ENCODE data around the gene TMCO2. TPM values are rescaled to one million over a fixed set of nuclear protein-coding genes. Genes with fewer than 3 reads are reported as not detected.

The TMCO2 gene
- total and polyA plus RNA-seq, 8 donors = not detected

- H3K27me3 ChIP-seq = no peaks in the 10 kb centered on the region
- H3K27ac ChIP-seq = no peak overlapping the region
- no peaks in the 10 kb centered on the region for H3K36me3 ChIP-seq
- TF ChIP-seq POLR2AphosphoS5 (IDR thresholded peaks at IDR 0.05) (no peak), EP300 (IDR thresholded peaks at IDR 0.05) (no peak), CTCF (IDR thresholded peaks at IDR 0.05) (no peak), POLR2A (IDR thresholded peaks at IDR 0.05) (no peak)
- WGBS, 5 donors = 75 to 82% (median 82%) methylated on average over 4 of the region's 4 CpGs
- peaks cover 6 to 18% (median 11%) of the 10 kb centered on the region in 4 donors for H3K4me1 ChIP-seq
- H3K4me3 ChIP-seq = no peak overlapping the region
- intact Hi-C loops (cut with DNase I; ENCODE audit: low total_unique reads) = no loop called here
- H3K9me3 ChIP-seq = no peaks in the 10 kb centered on the region
- DNase-seq = no peak
Measured at GRCh38 chr1:40251456-40251855, 3.7 kb downstream of the TMCO2 start.

GRCh38 chr1:40252601-40253000 lies 4.9 kb downstream of the TMCO2 start:
- Histone ChIP-seq H3K4me1 (peaks cover 12 to 23% (median 17%) of the 10 kb centered on the region in 4 donors), H3K27ac (no peak overlapping the region), H3K36me3 (no peaks in the 10 kb centered on the region), H3K9me3 (no peaks in the 10 kb centered on the region), H3K4me3 (no peak overlapping the region), H3K27me3 (no peaks in the 10 kb centered on the region)
- no peak for DNase-seq
- WGBS, 5 donors = 75 to 96% (median 90%) methylated on average over 2 of the region's 2 CpGs
- intact Hi-C loops (cut with DNase I; ENCODE audit: low total_unique reads) = no loop called here
- TF ChIP-seq EP300 (IDR thresholded peaks at IDR 0.05) = no peak
- no peak for TF ChIP-seq CTCF (IDR thresholded peaks at IDR 0.05)
- no peak for TF ChIP-seq POLR2AphosphoS5 (IDR thresholded peaks at IDR 0.05)
- TF ChIP-seq POLR2A (IDR thresholded peaks at IDR 0.05) = no peak

- Histone ChIP-seq H3K27ac (no peak overlapping the region), H3K36me3 (peaks cover 0 to 2% (median 2%) of the 10 kb centered on the region in 4 donors), H3K4me1 (peaks cover 18 to 41% (median 33%) of the 10 kb centered on the region in 4 donors), H3K27me3 (no peaks in the 10 kb centered on the region), H3K9me3 (no peaks in the 10 kb centered on the region), H3K4me3 (no peak overlapping the region)
- TF ChIP-seq CTCF (IDR thresholded peaks at IDR 0.05) (no peak), POLR2A (IDR thresholded peaks at IDR 0.05) (no peak), POLR2AphosphoS5 (IDR thresholded peaks at IDR 0.05) (no peak), EP300 (IDR thresholded peaks at IDR 0.05) (no peak)
- DNase-seq = no peak
- intact Hi-C loops (cut with DNase I; ENCODE audit: low total_unique reads) = no loop called here
Measured at GRCh38 chr1:40255231-40255630, 7.5 kb downstream of the TMCO2 start.

- H3K27ac ChIP-seq = peak overlapping the region in 4 of 5 donors; percentile 96 to 98 (median 96)
- no peaks in the 10 kb centered on the region for H3K27me3 ChIP-seq
- intact Hi-C loops (cut with DNase I; ENCODE audit: low total_unique reads) = no loop called here
- no peak for DNase-seq
- 51 to 63% (median 56%) methylated on average over 6 of the region's 6 CpGs for WGBS, 5 donors
- H3K4me3 ChIP-seq = peak overlapping the region; percentile 72 to 94 (median 86)
- H3K36me3 ChIP-seq = peaks cover 9 to 15% (median 15%) of the 10 kb centered on the region in 4 donors
- TF ChIP-seq EP300 (IDR thresholded peaks at IDR 0.05) (no peak), POLR2AphosphoS5 (IDR thresholded peaks at IDR 0.05) (no peak), POLR2A (IDR thresholded peaks at IDR 0.05) (no peak), CTCF (IDR thresholded peaks at IDR 0.05) (no peak)
- H3K9me3 ChIP-seq = no peaks in the 10 kb centered on the region
- peaks cover 18 to 54% (median 40%) of the 10 kb centered on the region in 4 donors for H3K4me1 ChIP-seq
Measured at GRCh38 chr1:40256401-40257084, 8.8 kb downstream of the TMCO2 start.

All from stomach (tissue), 9 donors.